DMS153 treated with DMSO at 0.1 percent for 48 hours (cell line): Measurements from ENCODE around the gene MRPL40.

Experiments used
- DNase-seq: peaks from one replicate; lab custom pipeline; 2025; ENCODE audit not compliant: unreplicated experiment; lab: John Stamatoyannopoulos, UW

Gene MRPL40

GRCh38 chr22:19432133-19432851 lies at the start of gene MRPL40:
Gene MRPL40, plus strand, starts transcription at chr22:19432545. Its CDS starts 10 bp downstream, at chr22:19432555.
- peak; percentile 67 for DNase-seq

- no peak for DNase-seq
These were observed 49.1 kb upstream of the MRPL40 start for GRCh38 chr22:19383292-19383691.

GRCh38 chr22:19385221-19385906 lies 47.0 kb upstream of the MRPL40 start:
- no peak for DNase-seq

- no peak for DNase-seq
These were observed 46.1 kb upstream of the MRPL40 start for GRCh38 chr22:19386248-19386647.

GRCh38 chr22:19387038-19387437 lies 45.3 kb upstream of the MRPL40 start:
- no peak for DNase-seq

- no peak for DNase-seq
These were observed 44.8 kb upstream of the MRPL40 start for GRCh38 chr22:19387575-19387974.

GRCh38 chr22:19393704-19394103 lies 38.6 kb upstream of the MRPL40 start:
- no peak for DNase-seq

GRCh38 chr22:19394274-19395050 lies 37.9 kb upstream of the MRPL40 start:
- no peak for DNase-seq

- DNase-seq, result no peak
These were observed 37.1 kb upstream of the MRPL40 start for GRCh38 chr22:19395276-19395675.

- no peak for DNase-seq
These were observed 35.8 kb upstream of the MRPL40 start for GRCh38 chr22:19396561-19396933.

- no peak for DNase-seq
These were observed 35.2 kb upstream of the MRPL40 start for GRCh38 chr22:19396934-19397733.

- no peak for DNase-seq
These were observed 34.6 kb upstream of the MRPL40 start for GRCh38 chr22:19397734-19398104.

- no peak for DNase-seq
These were observed 34.1 kb upstream of the MRPL40 start for GRCh38 chr22:19398206-19398605.

GRCh38 chr22:19398652-19399051 lies 33.7 kb upstream of the MRPL40 start:
- DNase-seq, result no peak

- no peak for DNase-seq
These were observed 31.5 kb upstream of the MRPL40 start for GRCh38 chr22:19400881-19401280.

- DNase-seq, result no peak
These were observed 30.9 kb upstream of the MRPL40 start for GRCh38 chr22:19401483-19401882.

GRCh38 chr22:19402642-19403191 lies 29.6 kb upstream of the MRPL40 start:
- no peak for DNase-seq

- no peak for DNase-seq
These were observed 27.7 kb upstream of the MRPL40 start for GRCh38 chr22:19404676-19405075.

- DNase-seq, result no peak
These were observed 27.2 kb upstream of the MRPL40 start for GRCh38 chr22:19405133-19405532.

GRCh38 chr22:19405652-19406051 lies 26.7 kb upstream of the MRPL40 start:
- no peak for DNase-seq

- DNase-seq, result no peak
These were observed 26.0 kb upstream of the MRPL40 start for GRCh38 chr22:19406281-19406811.
